Neural progenitor cell (in vitro differentiated cells): Measurements from ENCODE around the gene REG3G.

Experiments used
- EZH2 ChIP-seq: fragments of 200-600 bp; sonication (generic); IDR thresholded peaks from 2 replicates; pipeline ENCODE4 v1.6.1; 2017; ENCODE audit warnings: antibody characterized with exemption, mild to moderate bottlenecking, moderate library complexity
- EZH2phosphoT487 ChIP-seq: fragments of 200-600 bp; sonication (generic); IDR thresholded peaks from 2 replicates; pipeline ENCODE4 v1.6.1; 2017; ENCODE audit warnings: antibody characterized with exemption
- TF ChIP-seq, protein P1 (sequence below): fragments of 200-600 bp; sonication (generic); IDR thresholded peaks from 2 replicates; pipeline ENCODE4 v1.5.1; 2017; ENCODE audit warnings: antibody characterized with exemption, mild to moderate bottlenecking

DNA sequence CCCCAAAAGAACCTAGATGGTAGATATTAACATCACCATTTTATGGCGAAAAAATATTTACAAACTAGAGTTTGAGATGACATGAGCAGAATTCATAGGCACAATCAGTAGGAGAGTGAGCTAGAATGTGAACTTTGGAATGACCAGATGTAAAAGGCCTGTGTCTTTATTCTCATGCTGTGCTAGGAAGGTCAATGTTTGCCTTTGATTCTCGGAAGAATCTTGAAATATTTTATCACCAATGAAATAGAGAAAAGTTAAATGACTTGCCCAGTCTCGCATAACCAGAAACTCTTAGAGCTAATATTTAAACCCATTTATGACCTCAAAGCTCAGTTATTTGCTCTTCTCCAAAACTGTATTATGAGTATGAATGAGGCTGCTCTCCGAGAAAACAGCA is 9.2 kb upstream of the REG3G start:
- TF ChIP-seq, protein P1, sequence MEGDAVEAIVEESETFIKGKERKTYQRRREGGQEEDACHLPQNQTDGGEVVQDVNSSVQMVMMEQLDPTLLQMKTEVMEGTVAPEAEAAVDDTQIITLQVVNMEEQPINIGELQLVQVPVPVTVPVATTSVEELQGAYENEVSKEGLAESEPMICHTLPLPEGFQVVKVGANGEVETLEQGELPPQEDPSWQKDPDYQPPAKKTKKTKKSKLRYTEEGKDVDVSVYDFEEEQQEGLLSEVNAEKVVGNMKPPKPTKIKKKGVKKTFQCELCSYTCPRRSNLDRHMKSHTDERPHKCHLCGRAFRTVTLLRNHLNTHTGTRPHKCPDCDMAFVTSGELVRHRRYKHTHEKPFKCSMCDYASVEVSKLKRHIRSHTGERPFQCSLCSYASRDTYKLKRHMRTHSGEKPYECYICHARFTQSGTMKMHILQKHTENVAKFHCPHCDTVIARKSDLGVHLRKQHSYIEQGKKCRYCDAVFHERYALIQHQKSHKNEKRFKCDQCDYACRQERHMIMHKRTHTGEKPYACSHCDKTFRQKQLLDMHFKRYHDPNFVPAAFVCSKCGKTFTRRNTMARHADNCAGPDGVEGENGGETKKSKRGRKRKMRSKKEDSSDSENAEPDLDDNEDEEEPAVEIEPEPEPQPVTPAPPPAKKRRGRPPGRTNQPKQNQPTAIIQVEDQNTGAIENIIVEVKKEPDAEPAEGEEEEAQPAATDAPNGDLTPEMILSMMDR, result no peak
- TF ChIP-seq EZH2 (no peak), EZH2phosphoT487 (no peak)
